ENCODE data around the gene ADAMTS20.

DNA sequence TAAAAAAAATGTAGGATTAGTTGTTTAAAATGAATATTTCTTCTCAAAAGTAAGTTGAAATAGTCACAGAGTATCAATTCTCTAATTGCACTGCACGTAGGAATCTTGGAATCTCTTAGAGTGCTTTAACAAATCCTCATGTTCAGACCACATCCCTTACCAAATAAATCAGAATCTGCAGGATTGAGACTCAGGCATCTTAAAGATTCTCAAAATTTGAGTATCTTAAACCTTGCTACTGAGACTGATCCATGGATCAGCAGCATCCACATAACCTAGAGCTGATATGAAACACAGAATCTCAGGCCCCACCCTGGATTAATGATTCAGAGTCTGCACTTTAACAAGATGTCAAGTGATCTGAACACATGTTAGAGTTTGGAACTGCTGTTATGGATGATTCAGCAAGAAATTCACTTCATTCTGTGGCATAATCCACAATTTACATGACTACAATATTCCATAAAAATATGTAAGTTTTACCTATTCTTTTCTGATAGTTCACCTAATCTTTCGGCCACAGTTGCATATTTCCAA is 58.7 kb downstream of the ADAMTS20 start:
- TF ChIP-seq, protein P1, sequence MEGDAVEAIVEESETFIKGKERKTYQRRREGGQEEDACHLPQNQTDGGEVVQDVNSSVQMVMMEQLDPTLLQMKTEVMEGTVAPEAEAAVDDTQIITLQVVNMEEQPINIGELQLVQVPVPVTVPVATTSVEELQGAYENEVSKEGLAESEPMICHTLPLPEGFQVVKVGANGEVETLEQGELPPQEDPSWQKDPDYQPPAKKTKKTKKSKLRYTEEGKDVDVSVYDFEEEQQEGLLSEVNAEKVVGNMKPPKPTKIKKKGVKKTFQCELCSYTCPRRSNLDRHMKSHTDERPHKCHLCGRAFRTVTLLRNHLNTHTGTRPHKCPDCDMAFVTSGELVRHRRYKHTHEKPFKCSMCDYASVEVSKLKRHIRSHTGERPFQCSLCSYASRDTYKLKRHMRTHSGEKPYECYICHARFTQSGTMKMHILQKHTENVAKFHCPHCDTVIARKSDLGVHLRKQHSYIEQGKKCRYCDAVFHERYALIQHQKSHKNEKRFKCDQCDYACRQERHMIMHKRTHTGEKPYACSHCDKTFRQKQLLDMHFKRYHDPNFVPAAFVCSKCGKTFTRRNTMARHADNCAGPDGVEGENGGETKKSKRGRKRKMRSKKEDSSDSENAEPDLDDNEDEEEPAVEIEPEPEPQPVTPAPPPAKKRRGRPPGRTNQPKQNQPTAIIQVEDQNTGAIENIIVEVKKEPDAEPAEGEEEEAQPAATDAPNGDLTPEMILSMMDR (IDR thresholded peaks at IDR 0.05): no peak
- TF ChIP-seq POLR2A (IDR thresholded peaks at IDR 0.05) (no peak), EP300 (IDR thresholded peaks at IDR 0.05) (no peak)
